MM.1S (cell line): Measurements from ENCODE around the gene NCAM2.

Experiments used
- DNase-seq: peaks from one replicate; pipeline ENCODE4 v3.0.0-alpha.2; 2015
- H2AFZ ChIP-seq: fragments of 300-600 bp; sonication (generic); 2 replicates; pipeline ENCODE4 v1.6.0; 2016; ENCODE audit warnings: antibody characterized with exemption, low read length
- H3F3A ChIP-seq: fragments of 300-600 bp; sonication (generic); 2 replicates; pipeline ENCODE4 v1.6.1; 2016; ENCODE audit warnings: mild to moderate bottlenecking, antibody characterized with exemption, low read length, moderate library complexity, mixed read lengths; ENCODE audit not compliant: insufficient read depth
- H3K27ac ChIP-seq: fragments of 300-600 bp; sonication (generic); 2 replicates; pipeline ENCODE4 v1.5.1; 2016; ENCODE audit warnings: mild to moderate bottlenecking, low read length
- H3K27me3 ChIP-seq: fragments of 300-600 bp; sonication (generic); replicated peaks from 2 replicates; pipeline ENCODE4 v1.6.0; 2016; ENCODE audit warnings: low read length; ENCODE audit not compliant: insufficient read depth
- H3K36me3 ChIP-seq: fragments of 300-600 bp; sonication (generic); replicated peaks from 2 replicates; pipeline ENCODE4 v1.6.1; 2016; ENCODE audit warnings: mild to moderate bottlenecking, low read length, mixed read lengths; ENCODE audit not compliant: insufficient read depth
- H3K4me1 ChIP-seq: fragments of 300-600 bp; sonication (generic); 2 replicates; pipeline ENCODE4 v1.6.1; 2016; ENCODE audit warnings: low read length, mixed read lengths
- H3K4me2 ChIP-seq: fragments of 300-600 bp; sonication (generic); 2 replicates; pipeline ENCODE4 v1.6.0; 2016; ENCODE audit warnings: low read depth, low read length
- H3K4me3 ChIP-seq: fragments of 300-600 bp; sonication (generic); 2 replicates; pipeline ENCODE4 v1.5.1; 2016; ENCODE audit warnings: low read length, mixed read lengths
- H3K79me2 ChIP-seq: fragments of 300-600 bp; sonication (generic); 2 replicates; pipeline ENCODE4 v1.6.1; 2016; ENCODE audit warnings: mixed run types, low read length, mixed read lengths
- H3K9ac ChIP-seq: fragments of 300-600 bp; sonication (generic); 2 replicates; pipeline ENCODE4 v1.6.1; 2016; ENCODE audit warnings: low read length, mixed read lengths
- H3K9me2 ChIP-seq: fragments of 300-600 bp; sonication (generic); replicated peaks from 2 replicates; pipeline ENCODE4 v1.6.1; 2016; ENCODE audit warnings: mild to moderate bottlenecking, low read length, mixed read lengths; ENCODE audit not compliant: insufficient read depth
- H3K9me3 ChIP-seq: fragments of 300-600 bp; sonication (generic); replicated peaks from 2 replicates; pipeline ENCODE4 v1.6.1; 2016; ENCODE audit warnings: mild to moderate bottlenecking, low read length, mixed read lengths; ENCODE audit not compliant: insufficient read depth
- H4K20me1 ChIP-seq: fragments of 300-600 bp; sonication (generic); 2 replicates; pipeline ENCODE4 v1.6.1; 2016; ENCODE audit warnings: mild to moderate bottlenecking, low read length, moderate library complexity, mixed read lengths; ENCODE audit not compliant: insufficient read depth
- EZH2 ChIP-seq: fragments of 300-600 bp; sonication (generic); optimal IDR thresholded peaks from 2 replicates; pipeline ENCODE3; 2017; ENCODE audit warnings: low read depth, mild to moderate bottlenecking, antibody characterized with exemption, low read length, mixed read lengths
- EZH2phosphoT487 ChIP-seq: fragments of 300-600 bp; sonication (generic); IDR thresholded peaks from 2 replicates; pipeline ENCODE4 v1.6.1; 2018; ENCODE audit warnings: antibody characterized with exemption, low read length
- TF ChIP-seq, protein P1 (sequence below): fragments of 300-600 bp; sonication (generic); IDR thresholded peaks from 2 replicates; pipeline ENCODE4 v1.5.1; 2016; ENCODE audit warnings: antibody characterized with exemption, low read length, mixed read lengths

NCAM2 gene

DNA sequence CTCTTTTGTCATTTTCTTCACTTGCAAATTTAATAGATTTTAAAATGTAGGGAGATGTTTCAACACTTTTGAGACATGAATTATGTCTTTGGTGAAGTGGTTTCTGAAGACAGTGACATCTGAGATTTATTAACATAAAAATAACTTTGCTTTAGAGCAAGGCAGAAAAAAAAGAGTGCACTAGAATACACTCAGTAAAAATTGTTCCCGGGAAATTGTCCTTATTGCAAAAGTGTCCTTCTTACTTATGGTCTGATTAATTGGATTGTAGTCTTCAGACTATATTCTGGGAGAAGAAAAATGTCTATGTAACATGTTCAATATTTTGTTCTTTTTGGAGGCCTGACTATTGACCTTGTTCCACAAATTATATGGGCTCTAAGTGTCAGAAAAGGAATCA lies 468.5 kb downstream of the NCAM2 start:
- no peak for DNase-seq
- Histone ChIP-seq H3K4me1 (no peaks in the 10 kb centered on the region), H3K27ac (no peak overlapping the region), H3F3A (no peaks in the 10 kb centered on the region), H4K20me1 (no peaks in the 10 kb centered on the region), H2AFZ (no peak overlapping the region), H3K27me3 (no peaks in the 10 kb centered on the region), H3K36me3 (no peaks in the 10 kb centered on the region), H3K4me3 (no peak overlapping the region), H3K9me3 (no peaks in the 10 kb centered on the region), H3K9ac (no peak overlapping the region), H3K79me2 (no peaks in the 10 kb centered on the region), H3K4me2 (no peak overlapping the region), H3K9me2 (no peaks in the 10 kb centered on the region)
- no peak for TF ChIP-seq EZH2
- TF ChIP-seq EZH2phosphoT487 = no peak
- TF ChIP-seq, protein P1, sequence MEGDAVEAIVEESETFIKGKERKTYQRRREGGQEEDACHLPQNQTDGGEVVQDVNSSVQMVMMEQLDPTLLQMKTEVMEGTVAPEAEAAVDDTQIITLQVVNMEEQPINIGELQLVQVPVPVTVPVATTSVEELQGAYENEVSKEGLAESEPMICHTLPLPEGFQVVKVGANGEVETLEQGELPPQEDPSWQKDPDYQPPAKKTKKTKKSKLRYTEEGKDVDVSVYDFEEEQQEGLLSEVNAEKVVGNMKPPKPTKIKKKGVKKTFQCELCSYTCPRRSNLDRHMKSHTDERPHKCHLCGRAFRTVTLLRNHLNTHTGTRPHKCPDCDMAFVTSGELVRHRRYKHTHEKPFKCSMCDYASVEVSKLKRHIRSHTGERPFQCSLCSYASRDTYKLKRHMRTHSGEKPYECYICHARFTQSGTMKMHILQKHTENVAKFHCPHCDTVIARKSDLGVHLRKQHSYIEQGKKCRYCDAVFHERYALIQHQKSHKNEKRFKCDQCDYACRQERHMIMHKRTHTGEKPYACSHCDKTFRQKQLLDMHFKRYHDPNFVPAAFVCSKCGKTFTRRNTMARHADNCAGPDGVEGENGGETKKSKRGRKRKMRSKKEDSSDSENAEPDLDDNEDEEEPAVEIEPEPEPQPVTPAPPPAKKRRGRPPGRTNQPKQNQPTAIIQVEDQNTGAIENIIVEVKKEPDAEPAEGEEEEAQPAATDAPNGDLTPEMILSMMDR = no peak

DNA sequence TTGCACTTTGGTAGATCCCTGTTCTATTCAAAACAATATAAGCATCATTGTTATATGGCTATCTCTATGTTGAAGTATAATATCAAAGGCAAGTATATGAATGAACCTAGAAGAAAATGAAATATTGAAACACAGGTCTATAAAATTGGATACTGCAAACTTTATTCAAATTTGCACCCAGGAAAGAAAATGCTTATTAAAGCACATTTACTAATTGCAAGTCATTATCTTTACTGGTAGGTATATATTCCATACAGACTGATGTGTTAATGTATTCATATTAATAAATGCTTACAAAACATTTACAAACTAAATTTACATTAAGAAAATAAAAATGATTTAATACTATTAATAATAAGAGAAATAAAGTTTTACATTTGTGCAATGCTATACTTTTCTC lies 469.8 kb downstream of the NCAM2 start:
- H3K9me3 ChIP-seq = no peaks in the 10 kb centered on the region
- TF ChIP-seq EZH2 (no peak), EZH2phosphoT487 (no peak)
- TF ChIP-seq, protein P1 = no peak
- H3K79me2 ChIP-seq = no peaks in the 10 kb centered on the region
- no peak overlapping the region for H3K9ac ChIP-seq
- H3K4me2 ChIP-seq = no peak overlapping the region
- no peaks in the 10 kb centered on the region for H3K4me1 ChIP-seq
- no peak overlapping the region for H2AFZ ChIP-seq
- no peaks in the 10 kb centered on the region for H3K36me3 ChIP-seq
- DNase-seq = no peak
- H4K20me1 ChIP-seq = no peaks in the 10 kb centered on the region
- H3K27ac ChIP-seq = no peak overlapping the region
- H3K27me3 ChIP-seq = no peaks in the 10 kb centered on the region
- H3K4me3 ChIP-seq = no peak overlapping the region
- H3K9me2 ChIP-seq = no peaks in the 10 kb centered on the region
- no peaks in the 10 kb centered on the region for H3F3A ChIP-seq

DNA sequence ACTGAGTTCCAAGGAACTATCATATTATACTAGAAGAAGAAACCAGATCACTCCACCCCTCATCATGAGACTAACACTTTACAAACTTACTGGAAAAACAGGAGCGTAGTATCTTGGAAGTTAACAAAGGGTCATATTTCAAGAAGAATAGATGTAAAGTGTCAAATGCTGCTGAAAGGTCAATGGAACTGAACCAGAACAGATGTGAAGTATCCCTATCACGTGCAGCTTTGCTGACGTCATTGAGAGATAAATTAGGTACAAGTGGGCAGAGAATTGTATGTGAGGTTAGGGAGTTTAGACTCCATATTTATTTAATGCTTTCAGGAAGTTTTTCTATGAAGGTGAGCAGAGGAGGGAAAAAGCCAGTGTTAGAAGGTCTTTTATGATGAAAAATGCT lies 483.0 kb downstream of the NCAM2 start:
- Histone ChIP-seq H3K79me2 (no peaks in the 10 kb centered on the region), H3K27ac (no peak overlapping the region), H3K9me2 (no peaks in the 10 kb centered on the region), H3K4me3 (no peak overlapping the region), H3K36me3 (no peaks in the 10 kb centered on the region), H3K9me3 (no peaks in the 10 kb centered on the region), H3K9ac (no peak overlapping the region), H3K27me3 (no peaks in the 10 kb centered on the region), H4K20me1 (no peaks in the 10 kb centered on the region), H3K4me2 (no peak overlapping the region), H3F3A (no peaks in the 10 kb centered on the region), H3K4me1 (no peaks in the 10 kb centered on the region), H2AFZ (no peak overlapping the region)
- TF ChIP-seq, protein P1 = no peak
- no peak for TF ChIP-seq EZH2
- TF ChIP-seq EZH2phosphoT487 = no peak
- DNase-seq = no peak

DNA sequence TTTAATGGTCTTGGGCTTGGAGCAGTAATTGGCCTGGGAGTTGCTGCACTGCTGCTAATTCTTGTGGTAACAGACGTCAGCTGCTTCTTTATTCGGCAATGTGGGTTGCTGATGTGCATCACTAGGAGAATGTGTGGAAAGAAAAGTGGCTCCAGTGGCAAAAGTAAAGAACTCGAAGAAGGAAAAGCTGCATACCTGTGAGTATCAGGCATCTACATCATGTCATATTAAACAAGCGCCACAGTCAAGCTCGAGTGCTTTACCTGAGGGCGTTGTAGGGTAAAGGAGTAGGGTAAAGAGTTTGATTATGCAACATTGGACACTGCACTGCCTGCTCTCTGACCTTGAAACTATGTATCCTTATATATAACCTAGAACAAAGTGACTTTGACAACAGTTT lies 510.6 kb downstream of the NCAM2 start:
- no peaks in the 10 kb centered on the region for H3K36me3 ChIP-seq
- H3K9me2 ChIP-seq = no peaks in the 10 kb centered on the region
- no peaks in the 10 kb centered on the region for H3F3A ChIP-seq
- H3K4me1 ChIP-seq = no peaks in the 10 kb centered on the region
- DNase-seq = no peak
- no peak overlapping the region for H2AFZ ChIP-seq
- TF ChIP-seq EZH2 (no peak), EZH2phosphoT487 (no peak)
- TF ChIP-seq, protein P1 = no peak
- no peaks in the 10 kb centered on the region for H3K79me2 ChIP-seq
- no peaks in the 10 kb centered on the region for H3K27me3 ChIP-seq
- H4K20me1 ChIP-seq = no peaks in the 10 kb centered on the region
- H3K9me3 ChIP-seq = no peaks in the 10 kb centered on the region
- H3K9ac ChIP-seq = no peak overlapping the region
- no peak overlapping the region for H3K27ac ChIP-seq
- no peak overlapping the region for H3K4me3 ChIP-seq
- no peak overlapping the region for H3K4me2 ChIP-seq
